Parathyroid adenoma (tissue), 2 donors: ENCODE results near the gene MRO.

Experiments used
- H2AFZ ChIP-seq: fragments of 300-600 bp; sonication (generic); one replicate; pipeline ENCODE4 v1.7.0; 2017; ENCODE audit warnings: antibody characterized with exemption, mild to moderate bottlenecking
- H3K27ac ChIP-seq: fragments of 300-600 bp; sonication (generic); one replicate; pipeline ENCODE4 v1.7.0; 2017
- H3K27me3 ChIP-seq: fragments of 300-600 bp; sonication (generic); one replicate; pipeline ENCODE4 v1.7.0; 2017; ENCODE audit warnings: low read length; ENCODE audit not compliant: control insufficient read depth, insufficient read depth
- H3K36me3 ChIP-seq: fragments of 300-600 bp; sonication (generic); one replicate; pipeline ENCODE4 v1.7.0; 2017; ENCODE audit warnings: low read length; ENCODE audit not compliant: control insufficient read depth, insufficient read depth
- H3K4me1 ChIP-seq: fragments of 300-600 bp; sonication (generic); one replicate; pipeline ENCODE4 v1.7.0; 2017; ENCODE audit warnings: control low read depth
- H3K4me2 ChIP-seq: fragments of 300-600 bp; sonication (generic); one replicate; pipeline ENCODE4 v1.7.0; 2017; ENCODE audit warnings: low read length
- H3K4me3 ChIP-seq: fragments of 300-600 bp; sonication (generic); one replicate; pipeline ENCODE4 v1.7.0; 2017; ENCODE audit warnings: low read depth, low read length
- H3K79me2 ChIP-seq: fragments of 300-600 bp; sonication (generic); one replicate; pipeline ENCODE4 v1.7.0; 2017; ENCODE audit warnings: control low read depth
- H3K9ac ChIP-seq: fragments of 300-600 bp; sonication (generic); one replicate; pipeline ENCODE4 v1.7.0; 2017; ENCODE audit warnings: mild to moderate bottlenecking
- H3K9me3 ChIP-seq: fragments of 300-600 bp; sonication (generic); one replicate; pipeline ENCODE4 v1.7.0; 2017; ENCODE audit warnings: low read length; ENCODE audit not compliant: control insufficient read depth
- TF ChIP-seq, protein P1 (sequence below): fragments of 300-600 bp; sonication (generic); IDR thresholded peaks from one replicate; pipeline ENCODE4 v1.7.0; 2017; ENCODE audit warnings: antibody characterized with exemption, mild to moderate bottlenecking
- donor health status: primary hyperparathyroidism.

The MRO gene

DNA sequence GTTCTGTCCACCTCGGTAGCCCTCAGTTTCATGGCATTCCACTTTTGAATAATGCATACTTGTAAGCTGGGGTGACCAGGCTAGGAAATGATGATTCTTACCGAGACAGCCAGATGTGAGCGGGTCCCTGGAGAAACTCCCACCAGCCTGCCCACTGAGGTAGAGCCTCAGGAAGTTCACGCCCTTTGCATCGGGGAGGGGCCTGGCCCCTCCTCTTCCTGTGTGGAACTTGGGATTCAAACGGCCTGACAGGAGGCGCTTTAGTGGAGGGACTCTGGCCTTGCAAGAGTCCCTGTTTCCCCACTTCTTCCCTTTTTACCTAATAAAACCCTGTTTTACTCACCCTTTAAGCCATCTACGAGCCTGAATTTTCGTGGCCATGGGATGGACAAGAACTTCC, 44.6 kb downstream of the MRO start:
- peaks cover 11% of the 10 kb centered on the region for H3K4me1 ChIP-seq
- TF ChIP-seq, protein P1, sequence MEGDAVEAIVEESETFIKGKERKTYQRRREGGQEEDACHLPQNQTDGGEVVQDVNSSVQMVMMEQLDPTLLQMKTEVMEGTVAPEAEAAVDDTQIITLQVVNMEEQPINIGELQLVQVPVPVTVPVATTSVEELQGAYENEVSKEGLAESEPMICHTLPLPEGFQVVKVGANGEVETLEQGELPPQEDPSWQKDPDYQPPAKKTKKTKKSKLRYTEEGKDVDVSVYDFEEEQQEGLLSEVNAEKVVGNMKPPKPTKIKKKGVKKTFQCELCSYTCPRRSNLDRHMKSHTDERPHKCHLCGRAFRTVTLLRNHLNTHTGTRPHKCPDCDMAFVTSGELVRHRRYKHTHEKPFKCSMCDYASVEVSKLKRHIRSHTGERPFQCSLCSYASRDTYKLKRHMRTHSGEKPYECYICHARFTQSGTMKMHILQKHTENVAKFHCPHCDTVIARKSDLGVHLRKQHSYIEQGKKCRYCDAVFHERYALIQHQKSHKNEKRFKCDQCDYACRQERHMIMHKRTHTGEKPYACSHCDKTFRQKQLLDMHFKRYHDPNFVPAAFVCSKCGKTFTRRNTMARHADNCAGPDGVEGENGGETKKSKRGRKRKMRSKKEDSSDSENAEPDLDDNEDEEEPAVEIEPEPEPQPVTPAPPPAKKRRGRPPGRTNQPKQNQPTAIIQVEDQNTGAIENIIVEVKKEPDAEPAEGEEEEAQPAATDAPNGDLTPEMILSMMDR, result no peak
- H3K27me3 ChIP-seq, result no peaks in the 10 kb centered on the region
- no peak overlapping the region for H2AFZ ChIP-seq
- H3K36me3 ChIP-seq, result no peaks in the 10 kb centered on the region
- H3K4me2 ChIP-seq, result no peak overlapping the region
- no peak overlapping the region for H3K4me3 ChIP-seq
- H3K27ac ChIP-seq, result no peak overlapping the region
- no peaks in the 10 kb centered on the region for H3K79me2 ChIP-seq
- H3K9ac ChIP-seq, result no peak overlapping the region
- no peaks in the 10 kb centered on the region for H3K9me3 ChIP-seq

- no peaks in the 10 kb centered on the region for H3K79me2 ChIP-seq
Observed at GRCh38 chr18:50769463-50769862, 50.4 kb downstream of the MRO start.

GRCh38 chr18:50757358-50757757, 62.5 kb downstream of the MRO start:
- Histone ChIP-seq H3K27ac (no peak overlapping the region), H2AFZ (no peak overlapping the region), H3K36me3 (no peaks in the 10 kb centered on the region), H3K79me2 (no peaks in the 10 kb centered on the region), H3K9ac (no peak overlapping the region), H3K4me3 (no peak overlapping the region), H3K27me3 (no peaks in the 10 kb centered on the region), H3K4me1 (no peaks in the 10 kb centered on the region), H3K4me2 (no peak overlapping the region), H3K9me3 (no peaks in the 10 kb centered on the region)
- TF ChIP-seq, protein P1, result no peak

More at GRCh38 chr18:50769463-50769862, 50.4 kb downstream of the MRO start:
- Histone ChIP-seq H3K9ac (no peak overlapping the region), H3K27me3 (no peaks in the 10 kb centered on the region), H2AFZ (no peak overlapping the region), H3K4me1 (no peaks in the 10 kb centered on the region), H3K4me2 (no peak overlapping the region), H3K27ac (no peak overlapping the region), H3K9me3 (no peaks in the 10 kb centered on the region), H3K36me3 (no peaks in the 10 kb centered on the region), H3K4me3 (no peak overlapping the region)
- TF ChIP-seq, protein P1, result no peak

DNA sequence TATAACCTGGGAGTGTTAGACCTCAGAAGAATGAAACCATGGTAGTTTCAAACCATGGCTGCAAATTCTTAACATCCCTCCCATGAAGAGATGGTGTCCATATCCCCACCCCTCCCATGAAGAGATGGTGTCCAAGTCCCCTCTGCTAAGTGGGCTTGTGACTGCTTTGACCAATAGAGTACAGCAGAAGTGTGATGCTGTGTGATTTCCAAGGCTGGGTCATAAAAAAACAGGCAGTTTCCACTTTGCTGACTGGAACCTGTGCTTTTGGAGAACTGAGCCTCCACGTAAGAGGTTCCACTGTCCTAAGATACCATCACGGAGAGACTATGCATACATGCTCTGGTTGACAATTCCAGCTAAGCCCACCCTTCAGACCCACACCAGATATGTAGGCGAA, 65.5 kb downstream of the MRO start:
- Histone ChIP-seq H3K36me3 (no peaks in the 10 kb centered on the region), H3K79me2 (no peaks in the 10 kb centered on the region), H3K4me1 (no peaks in the 10 kb centered on the region), H3K27ac (no peak overlapping the region), H3K9ac (no peak overlapping the region), H3K27me3 (no peaks in the 10 kb centered on the region), H3K4me2 (no peak overlapping the region), H3K4me3 (no peak overlapping the region), H3K9me3 (no peaks in the 10 kb centered on the region), H2AFZ (no peak overlapping the region)
- TF ChIP-seq, protein P1, result no peak

GRCh38 chr18:50753311-50753710, 66.5 kb downstream of the MRO start:
- H3K9me3 ChIP-seq, result no peaks in the 10 kb centered on the region
- H3K4me1 ChIP-seq, result peaks cover 8% of the 10 kb centered on the region
- H3K36me3 ChIP-seq, result no peaks in the 10 kb centered on the region

More at GRCh38 chr18:50753311-50753710, 66.5 kb downstream of the MRO start:
- Histone ChIP-seq H3K79me2 (no peaks in the 10 kb centered on the region), H3K4me3 (no peak overlapping the region), H3K27ac (no peak overlapping the region), H3K9ac (no peak overlapping the region), H2AFZ (peak overlapping the region; percentile 22), H3K27me3 (no peaks in the 10 kb centered on the region), H3K4me2 (no peak overlapping the region)
- TF ChIP-seq, protein P1, result no peak
